Measurements from ENCODE around the gene RIMS1. TPM values are rescaled to one million over a fixed set of nuclear protein-coding genes. Genes with fewer than 3 reads are reported as not detected.

Gene RIMS1
- total and polyA plus RNA-seq, 4 donors, result 0.09 to 0.17 TPM; not detected in 2

DNA sequence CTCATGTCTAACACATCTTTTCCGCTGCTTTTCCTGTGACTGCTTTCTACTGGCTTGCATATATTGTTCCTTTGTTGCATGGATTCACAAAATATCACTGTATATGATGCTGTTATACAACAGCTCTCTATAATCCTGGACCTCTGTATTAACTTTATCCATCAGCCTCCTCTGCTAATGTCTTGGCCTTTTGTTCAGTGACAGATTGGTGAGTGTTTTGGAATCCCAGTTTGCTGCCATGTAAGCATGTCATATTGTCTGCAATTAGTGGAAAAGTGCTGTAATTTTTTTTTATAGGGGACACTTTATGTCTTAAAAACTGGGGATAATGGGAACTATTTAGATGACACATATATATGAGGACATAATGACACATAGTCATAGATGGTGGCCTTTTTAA is 3.0 kb downstream of the RIMS1 start (continued):
- TF ChIP-seq REST (IDR thresholded peaks at IDR 0.05) (no peak), ATF3 (IDR thresholded peaks at IDR 0.05) (no peak), EGR1 (IDR thresholded peaks at IDR 0.05; ENCODE audit: low read depth in 2 of 2) (no peak), HNF4G (IDR thresholded peaks at IDR 0.05) (no peak), HNF4A (conservative IDR thresholded peaks at IDR 0.05) (no peak)

- WGBS, result 79% methylated on average over 2 of the region's 2 CpGs
- Histone ChIP-seq H3K9me3 (ENCODE audit: control insufficient read depth in 4 of 4, low read length in 3 of 4) (no peaks in the 10 kb centered on the region), H3K9ac (ENCODE audit: low read depth in 1 of 2, low read length in 2 of 2) (no peak overlapping the region), H3K36me3 (ENCODE audit: control insufficient read depth in 4 of 4, insufficient read depth in 3 of 4, low read depth in 1 of 4, low read length in 3 of 4) (no peaks in the 10 kb centered on the region), H3K27me3 (ENCODE audit: control insufficient read depth in 4 of 4, insufficient read depth in 4 of 4, low read length in 3 of 4) (peaks cover 0 to 3% (median 0%) of the 10 kb centered on the region in 4 donors), H3K27ac (ENCODE audit: low read depth in 1 of 2, low read length in 2 of 2) (no peak overlapping the region), H3K4me1 (ENCODE audit: control insufficient read depth in 4 of 4, insufficient read depth in 4 of 4, low read length in 3 of 4) (no peaks in the 10 kb centered on the region), H3K4me3 (ENCODE audit: low read depth in 1 of 3, low read length in 3 of 3) (no peak overlapping the region)
- no peak for TF ChIP-seq ATF3 (IDR thresholded peaks at IDR 0.05)
- DNase-seq (ENCODE audit: low spot score), result no peak
Observed at GRCh38 chr6:71892641-71893040, 6.3 kb downstream of the RIMS1 start.

DNA sequence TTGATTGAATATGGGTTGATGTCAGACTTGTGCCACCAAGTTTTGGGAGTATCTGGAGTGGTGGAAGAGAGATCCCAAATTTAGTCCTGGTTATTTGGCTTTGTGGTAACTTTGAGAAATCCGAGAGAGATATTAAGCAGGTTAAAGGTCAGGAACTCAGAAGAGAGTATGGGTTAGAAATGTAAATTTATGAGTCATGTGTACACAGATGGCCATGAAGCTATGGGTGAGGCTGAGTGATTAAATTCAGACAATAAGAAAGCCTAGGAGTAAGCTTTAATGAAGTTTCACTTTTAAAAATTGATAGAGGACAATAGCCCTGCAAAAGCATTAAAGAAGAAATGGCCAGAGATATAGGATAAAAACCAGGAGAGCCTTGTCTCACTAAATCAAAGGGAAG is 14.3 kb downstream of the RIMS1 start:
- TF ChIP-seq RAD21 (IDR thresholded peaks at IDR 0.05) (no peak), ATF3 (IDR thresholded peaks at IDR 0.05) (no peak), TAF1 (conservative IDR thresholded peaks at IDR 0.05) (no peak), FOXA1 (IDR thresholded peaks at IDR 0.05) (no peak), GABPA (IDR thresholded peaks at IDR 0.05 in 1 of 2, conservative IDR thresholded peaks at IDR 0.05 in 1 of 2) (no peak), HNF4G (IDR thresholded peaks at IDR 0.05) (no peak), REST (IDR thresholded peaks at IDR 0.05) (no peak), EGR1 (IDR thresholded peaks at IDR 0.05; ENCODE audit: low read depth in 2 of 2) (no peak), JUND (IDR thresholded peaks at IDR 0.05) (no peak), YY1 (IDR thresholded peaks at IDR 0.05) (no peak), FOXA2 (IDR thresholded peaks at IDR 0.05) (no peak), NR2F2 (IDR thresholded peaks at IDR 0.05) (no peak), SP1 (IDR thresholded peaks at IDR 0.05) (no peak), HNF4A (conservative IDR thresholded peaks at IDR 0.05) (no peak), RXRA (IDR thresholded peaks at IDR 0.05) (no peak)
- TF ChIP-seq, protein P1, sequence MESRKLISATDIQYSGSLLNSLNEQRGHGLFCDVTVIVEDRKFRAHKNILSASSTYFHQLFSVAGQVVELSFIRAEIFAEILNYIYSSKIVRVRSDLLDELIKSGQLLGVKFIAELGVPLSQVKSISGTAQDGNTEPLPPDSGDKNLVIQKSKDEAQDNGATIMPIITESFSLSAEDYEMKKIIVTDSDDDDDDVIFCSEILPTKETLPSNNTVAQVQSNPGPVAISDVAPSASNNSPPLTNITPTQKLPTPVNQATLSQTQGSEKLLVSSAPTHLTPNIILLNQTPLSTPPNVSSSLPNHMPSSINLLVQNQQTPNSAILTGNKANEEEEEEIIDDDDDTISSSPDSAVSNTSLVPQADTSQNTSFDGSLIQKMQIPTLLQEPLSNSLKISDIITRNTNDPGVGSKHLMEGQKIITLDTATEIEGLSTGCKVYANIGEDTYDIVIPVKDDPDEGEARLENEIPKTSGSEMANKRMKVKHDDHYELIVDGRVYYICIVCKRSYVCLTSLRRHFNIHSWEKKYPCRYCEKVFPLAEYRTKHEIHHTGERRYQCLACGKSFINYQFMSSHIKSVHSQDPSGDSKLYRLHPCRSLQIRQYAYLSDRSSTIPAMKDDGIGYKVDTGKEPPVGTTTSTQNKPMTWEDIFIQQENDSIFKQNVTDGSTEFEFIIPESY (IDR thresholded peaks at IDR 0.05), result no peak
- TF ChIP-seq, protein P2, sequence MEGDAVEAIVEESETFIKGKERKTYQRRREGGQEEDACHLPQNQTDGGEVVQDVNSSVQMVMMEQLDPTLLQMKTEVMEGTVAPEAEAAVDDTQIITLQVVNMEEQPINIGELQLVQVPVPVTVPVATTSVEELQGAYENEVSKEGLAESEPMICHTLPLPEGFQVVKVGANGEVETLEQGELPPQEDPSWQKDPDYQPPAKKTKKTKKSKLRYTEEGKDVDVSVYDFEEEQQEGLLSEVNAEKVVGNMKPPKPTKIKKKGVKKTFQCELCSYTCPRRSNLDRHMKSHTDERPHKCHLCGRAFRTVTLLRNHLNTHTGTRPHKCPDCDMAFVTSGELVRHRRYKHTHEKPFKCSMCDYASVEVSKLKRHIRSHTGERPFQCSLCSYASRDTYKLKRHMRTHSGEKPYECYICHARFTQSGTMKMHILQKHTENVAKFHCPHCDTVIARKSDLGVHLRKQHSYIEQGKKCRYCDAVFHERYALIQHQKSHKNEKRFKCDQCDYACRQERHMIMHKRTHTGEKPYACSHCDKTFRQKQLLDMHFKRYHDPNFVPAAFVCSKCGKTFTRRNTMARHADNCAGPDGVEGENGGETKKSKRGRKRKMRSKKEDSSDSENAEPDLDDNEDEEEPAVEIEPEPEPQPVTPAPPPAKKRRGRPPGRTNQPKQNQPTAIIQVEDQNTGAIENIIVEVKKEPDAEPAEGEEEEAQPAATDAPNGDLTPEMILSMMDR (IDR thresholded peaks at IDR 0.05; ENCODE audit: low read depth, low read length, missing input control), result no peak
- TF ChIP-seq, protein P3, sequence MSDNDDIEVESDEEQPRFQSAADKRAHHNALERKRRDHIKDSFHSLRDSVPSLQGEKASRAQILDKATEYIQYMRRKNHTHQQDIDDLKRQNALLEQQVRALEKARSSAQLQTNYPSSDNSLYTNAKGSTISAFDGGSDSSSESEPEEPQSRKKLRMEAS (IDR thresholded peaks at IDR 0.05), result no peak
- H3K4me3 ChIP-seq (ENCODE audit: low read depth in 1 of 3, low read length in 3 of 3), result no peak overlapping the region
- no peak overlapping the region for H3K27ac ChIP-seq (ENCODE audit: low read depth in 1 of 2, low read length in 2 of 2)
- H3K36me3 ChIP-seq (ENCODE audit: control insufficient read depth in 4 of 4, insufficient read depth in 3 of 4, low read depth in 1 of 4, low read length in 3 of 4), result peaks cover 0 to 1% (median 0%) of the 10 kb centered on the region in 4 donors
- no peaks in the 10 kb centered on the region for H3K9me3 ChIP-seq (ENCODE audit: control insufficient read depth in 4 of 4, low read length in 3 of 4)
- no peak for DNase-seq (ENCODE audit: low spot score)
- H3K9ac ChIP-seq (ENCODE audit: low read depth in 1 of 2, low read length in 2 of 2), result no peak overlapping the region
- H3K4me1 ChIP-seq (ENCODE audit: control insufficient read depth in 4 of 4, insufficient read depth in 4 of 4, low read length in 3 of 4), result no peaks in the 10 kb centered on the region
- 31% methylated on average over 1 of the region's 1 CpG for WGBS
- H3K27me3 ChIP-seq (ENCODE audit: control insufficient read depth in 4 of 4, insufficient read depth in 4 of 4, low read length in 3 of 4), result peaks cover 0 to 2% (median 0%) of the 10 kb centered on the region in 4 donors

Measured in liver (tissue), 9 donors.